HG03558 (cell line): ENCODE measurements around the gene PPP2R5C.

Source experiments
- ATAC-seq: cut with Tn5 transposase; IDR thresholded peaks from one replicate; pipeline ENCODE4 v1.9.1; 2021; ENCODE audit warnings: moderate number of reproducible peaks; ENCODE audit not compliant: unreplicated experiment; ENCODE audit errors: extremely low read depth

The PPP2R5C gene

DNA sequence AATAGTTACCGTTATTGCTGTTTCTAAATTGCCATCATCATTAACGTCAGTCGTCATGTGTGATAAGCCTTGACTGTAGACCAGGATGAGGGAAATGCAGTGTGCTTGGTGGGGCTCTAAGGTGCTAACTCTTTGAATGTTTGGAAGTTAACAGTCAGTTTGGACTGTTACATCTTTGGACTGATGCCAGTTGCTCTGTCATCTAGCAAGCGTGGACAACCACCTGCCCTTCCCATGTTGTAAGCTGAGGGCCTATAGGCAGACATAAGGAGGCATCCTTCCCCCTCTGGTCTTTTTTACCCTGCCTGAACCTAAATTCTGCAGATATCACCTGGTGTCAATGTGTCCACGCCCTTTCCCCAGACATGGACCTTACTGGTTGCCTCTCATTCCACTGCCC is 94.4 kb downstream of the PPP2R5C start:
- no peak for ATAC-seq

DNA sequence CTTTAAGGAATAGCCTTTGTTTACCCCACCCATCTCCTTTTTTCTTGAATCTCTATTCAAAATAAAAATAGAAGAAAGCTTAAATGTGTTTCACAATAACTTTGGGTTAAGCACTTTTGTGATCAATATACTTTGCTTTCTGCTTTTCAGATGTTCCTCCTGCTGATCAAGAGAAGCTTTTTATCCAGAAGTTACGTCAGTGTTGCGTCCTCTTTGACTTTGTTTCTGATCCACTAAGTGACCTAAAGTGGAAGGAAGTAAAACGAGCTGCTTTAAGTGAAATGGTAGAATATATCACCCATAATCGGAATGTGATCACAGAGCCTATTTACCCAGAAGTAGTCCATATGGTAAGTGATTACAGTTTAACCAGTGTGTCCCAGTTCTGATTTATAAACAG is 95.0 kb downstream of the PPP2R5C start:
- ATAC-seq = no peak

GRCh38 chr14:101857226-101857625 is 95.7 kb downstream of the PPP2R5C start:
- ATAC-seq = no peak

GRCh38 chr14:101858791-101859537 is 97.5 kb downstream of the PPP2R5C start:
- no peak for ATAC-seq

DNA sequence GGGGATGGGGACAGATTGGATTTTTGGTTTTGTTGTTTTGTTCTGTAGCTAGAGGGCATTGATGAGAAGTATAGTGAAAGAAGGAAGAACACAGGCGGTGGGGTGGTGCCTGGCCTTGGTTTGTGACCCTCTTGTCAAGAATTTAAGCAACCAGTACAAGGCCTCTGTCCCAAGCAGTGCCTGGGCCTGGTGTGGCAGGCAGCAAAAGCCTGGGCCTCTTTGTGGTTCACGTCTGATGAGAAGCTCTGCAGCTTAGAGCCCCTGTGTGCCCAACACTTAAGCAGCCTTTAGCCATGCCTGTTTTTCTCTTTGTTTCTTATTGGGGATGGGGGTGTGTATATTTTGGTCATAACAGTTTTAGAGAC is 98.0 kb downstream of the PPP2R5C start:
- no peak for ATAC-seq

GRCh38 chr14:101859958-101860357 is 98.4 kb downstream of the PPP2R5C start:
- ATAC-seq = no peak

- ATAC-seq = no peak
Measured at GRCh38 chr14:101861464-101861863, 100.0 kb downstream of the PPP2R5C start.

DNA sequence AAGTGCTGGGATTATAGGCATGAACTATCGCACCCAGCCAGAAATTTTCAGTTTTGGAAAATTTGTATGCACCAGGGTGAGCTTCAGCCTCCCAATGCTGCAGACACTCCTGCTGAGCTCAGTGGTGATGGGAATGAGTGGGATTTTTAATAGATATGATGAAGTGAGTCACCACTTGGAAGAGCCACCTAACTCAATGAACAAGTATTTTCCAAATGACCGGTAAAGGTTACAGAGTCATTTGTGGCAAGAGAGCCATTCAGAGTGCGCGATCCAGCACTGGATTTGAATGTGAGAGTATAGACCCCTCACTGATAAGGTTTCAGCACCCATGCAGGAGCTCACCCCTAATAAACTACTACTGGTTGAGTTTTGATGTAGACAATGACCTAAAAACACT is 100.7 kb downstream of the PPP2R5C start:
- ATAC-seq = no peak

- ATAC-seq = no peak
Measured at GRCh38 chr14:101862711-101863110, 101.2 kb downstream of the PPP2R5C start.

DNA sequence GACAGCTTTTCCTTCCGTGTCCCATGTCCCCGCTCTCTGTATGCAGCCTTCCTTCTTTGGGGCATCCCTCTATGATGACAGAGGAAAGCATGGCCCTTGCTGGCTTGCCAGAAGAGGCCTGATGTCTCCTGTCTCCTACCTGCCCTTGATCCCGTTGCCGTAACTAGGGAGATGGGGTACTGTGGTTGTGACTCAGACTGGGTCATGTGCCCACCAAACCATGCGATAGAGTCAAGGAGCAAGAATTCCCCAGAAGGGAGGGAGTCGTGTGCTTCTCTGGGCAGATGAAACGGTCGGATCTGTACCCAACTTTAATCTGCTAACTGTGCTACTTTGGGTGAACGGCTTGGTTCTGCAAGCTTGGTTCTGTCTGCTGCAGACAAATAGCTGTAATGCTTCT is 103.8 kb downstream of the PPP2R5C start:
- no peak for ATAC-seq

DNA sequence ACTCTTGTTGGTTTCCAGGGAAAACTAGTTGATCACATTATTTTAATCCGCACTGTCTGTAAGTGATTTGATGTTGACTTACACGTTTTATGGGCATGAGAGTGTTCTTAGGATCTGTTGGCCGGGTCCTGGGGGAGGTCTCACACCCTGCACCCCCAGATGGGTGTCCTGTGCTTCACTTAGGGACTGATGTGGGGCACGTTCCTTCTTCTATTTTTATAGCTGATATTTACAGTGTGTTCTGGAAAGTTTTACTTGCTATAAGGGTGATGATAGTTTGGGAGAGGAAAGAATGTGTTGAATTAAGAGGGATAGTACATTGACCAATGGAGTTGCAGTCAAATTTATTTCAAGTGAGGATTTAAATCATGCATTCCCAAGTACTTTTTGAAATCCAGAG is 106.3 kb downstream of the PPP2R5C start:
- ATAC-seq = no peak

DNA sequence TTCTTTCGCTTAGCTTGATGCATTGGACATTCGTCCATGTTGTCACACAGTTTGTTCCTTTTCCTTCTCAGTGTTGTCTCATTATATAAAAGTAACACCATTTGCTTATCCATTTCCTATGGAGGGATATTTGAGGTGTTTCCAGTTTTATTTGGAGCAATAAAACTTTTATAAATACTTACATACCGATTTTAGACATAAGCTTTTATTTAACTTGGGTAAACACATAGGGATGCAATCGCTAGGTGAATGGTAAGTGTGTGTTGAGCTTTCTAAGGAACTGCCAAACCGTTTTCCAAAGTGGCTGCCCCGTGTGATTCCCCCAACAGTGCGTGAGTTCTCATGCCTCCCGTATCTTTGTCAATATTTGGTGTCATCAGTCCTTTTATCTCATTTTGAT is 107.7 kb downstream of the PPP2R5C start:
- ATAC-seq = no peak

DNA sequence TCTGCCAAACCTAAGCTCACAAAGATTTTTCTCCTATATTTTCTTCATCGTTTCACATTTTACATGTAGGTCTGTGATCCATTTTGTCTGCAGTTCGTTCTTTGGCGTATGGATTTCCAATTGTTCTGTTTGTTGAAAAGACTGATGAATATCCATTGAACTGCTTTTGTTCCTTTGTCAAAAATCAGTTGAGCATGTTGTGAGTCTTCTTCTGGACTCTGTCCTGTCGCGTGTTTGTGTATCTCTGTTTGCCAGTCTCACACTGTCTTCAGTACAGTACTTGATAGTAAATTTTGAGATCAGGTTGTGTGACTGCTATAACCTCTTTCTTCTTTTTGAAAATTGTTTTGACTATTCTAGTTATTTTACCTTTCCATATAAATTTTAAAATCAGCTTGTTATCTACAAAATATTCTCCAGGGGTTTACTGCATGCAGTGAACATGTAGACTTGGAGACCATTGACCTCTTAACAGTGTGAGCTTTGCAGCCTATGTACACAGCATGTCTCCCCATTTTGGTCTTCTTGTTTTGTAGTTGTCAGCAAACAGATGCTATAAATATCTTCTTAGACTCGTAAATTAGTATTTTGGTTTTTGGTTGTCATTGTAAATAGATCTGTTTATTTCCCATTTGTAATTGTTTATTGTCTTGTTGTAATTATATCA is 108.9 kb downstream of the PPP2R5C start:
- no peak for ATAC-seq

DNA sequence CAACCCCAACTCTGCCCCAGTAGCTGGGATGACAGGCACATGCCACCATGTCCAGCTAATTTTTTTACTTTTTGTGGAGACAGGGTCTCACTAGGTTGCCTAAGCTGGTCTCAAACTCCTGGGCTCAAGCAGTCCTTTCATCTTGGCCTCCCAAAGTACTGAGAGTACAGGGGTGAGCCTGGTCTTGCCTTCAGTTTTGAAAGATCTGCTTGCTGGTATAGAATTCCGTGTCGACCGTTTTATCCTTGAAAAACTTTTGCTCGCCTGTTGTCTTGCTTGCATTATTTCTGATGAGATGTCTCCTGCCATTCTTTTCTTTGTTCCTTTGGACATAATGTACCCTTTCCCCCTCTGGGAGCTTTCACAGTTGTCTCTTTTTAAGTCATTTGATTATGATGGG is 110.8 kb downstream of the PPP2R5C start:
- ATAC-seq = no peak

- ATAC-seq = no peak
Measured at GRCh38 chr14:101873076-101873825, 111.7 kb downstream of the PPP2R5C start.

GRCh38 chr14:101873991-101874390 is 112.5 kb downstream of the PPP2R5C start:
- no peak for ATAC-seq

DNA sequence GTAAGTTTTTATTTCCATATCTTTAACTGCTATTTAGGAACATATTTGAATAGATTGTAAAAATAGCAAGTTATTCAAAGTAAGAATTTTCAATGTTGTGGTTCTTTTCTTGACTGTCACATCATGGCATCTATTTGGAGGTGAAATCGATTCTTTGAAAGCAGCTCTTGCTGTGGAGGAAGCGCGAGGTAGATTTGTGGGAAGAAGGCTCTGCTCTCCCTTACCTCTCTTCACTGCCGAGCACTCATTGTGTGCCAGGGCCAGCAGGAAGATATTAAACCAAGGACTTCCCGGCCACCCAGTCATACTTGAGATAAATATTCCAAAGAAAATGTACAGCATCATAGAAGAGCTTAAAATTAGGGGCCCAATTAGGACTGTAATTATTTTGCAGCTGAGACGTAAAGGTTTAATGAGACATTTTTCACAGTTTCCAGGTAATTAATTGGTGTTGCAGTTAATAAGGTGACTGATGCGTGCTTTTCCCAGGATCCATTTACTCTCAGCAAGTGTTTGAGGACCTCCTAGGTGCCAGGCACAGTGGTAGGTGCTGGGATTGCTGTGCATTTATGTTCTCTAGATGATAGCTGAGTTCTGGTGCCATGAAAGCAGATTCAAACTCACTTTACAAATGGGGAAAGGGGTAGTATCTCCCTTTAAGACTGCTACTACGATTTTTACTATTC is 113.7 kb downstream of the PPP2R5C start:
- ATAC-seq = no peak

GRCh38 chr14:101875727-101876554 is 114.4 kb downstream of the PPP2R5C start:
- ATAC-seq = no peak

- peak; percentile 78 for ATAC-seq
Measured at GRCh38 chr14:101876555-101876938, 115.0 kb downstream of the PPP2R5C start.

DNA sequence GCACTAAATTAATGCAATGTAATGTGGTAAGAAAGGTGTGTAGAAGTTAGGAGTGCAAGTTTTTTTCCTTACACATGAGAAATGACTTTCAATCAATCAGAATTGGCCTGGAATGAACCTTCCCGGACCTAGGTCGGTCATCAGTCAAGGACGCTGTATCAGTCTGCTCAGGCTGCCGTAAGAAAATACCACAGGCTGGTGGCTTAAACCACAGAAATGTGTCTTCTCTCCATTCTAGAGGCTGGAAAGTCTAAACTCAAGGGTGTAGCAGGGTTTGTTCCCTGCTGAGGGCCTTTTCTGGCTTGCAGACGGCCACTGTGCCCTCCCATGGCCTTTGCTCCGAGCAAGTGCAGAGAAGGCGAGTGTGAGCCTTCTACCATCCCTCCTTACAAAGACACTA is 116.3 kb downstream of the PPP2R5C start:
- ATAC-seq = no peak
